Stimulated activated CD4-positive, alpha-beta T cell treated with anti-CD3 and anti-CD28 coated beads, Interleukin-1b, Interleukin-23, amount 100 ng/mL, for 48 hours (primary cell): ENCODE data around the gene CHIA.

ENCODE experiments used
- DNase-seq: peaks from one replicate; pipeline ENCODE4 v3.0.0-alpha.2; 2020

The CHIA gene

GRCh38 chr1:111369645-111370044, 79.0 kb downstream of the CHIA start:
- no peak for DNase-seq
